IgD-negative memory B cell (primary cell): ENCODE measurements around the gene LRRC1. TPM values are rescaled to one million over a fixed set of nuclear protein-coding genes. Genes with fewer than 3 reads are reported as not detected.

ENCODE experiments used
- polyA plus RNA-seq: library from polyadenylated mRNA; unstranded; fragments of 300-500 nt; fragmentation: Illumina TruSeq; gene quantifications from one replicate; pipeline ENCODE4 v1.2.3, GENCODE V29; 2021

Gene LRRC1
- polyA plus RNA-seq, 1 donor from 2014 or later, result 5.0 TPM

Other genes starting within 250 kb of the LRRC1 start
- gene GCLC, start 249.9 kb upstream of the LRRC1 start, polyA plus RNA-seq, result 25.6 TPM
- gene KLHL31, start 129.2 kb upstream of the LRRC1 start, polyA plus RNA-seq, result 0.08 TPM